Adipose tissue (tissue), 3 donors: ENCODE data around the gene RBM42. TPM values are rescaled to one million over a fixed set of nuclear protein-coding genes. Genes with fewer than 3 reads are reported as not detected.
"Not testable (repeated sequence)": the region's sequence is repeated elsewhere in the genome, so short reads cannot be mapped to it uniquely, and the experiment has no call there.

ENCODE experiments used
- H3K27ac ChIP-seq: one replicate; pipeline ENCODE4 v1.5.1; 2013; ENCODE audit warnings: low read depth, low read length
- WGBS, 3 donors: extraction: QIAGEN DNeasy Blood & Tissue Kit; methylation state at CpG; one replicate each; pipeline ENCODE4 v1.1.7; 2013; 5-methylcytosine and 5-hydroxymethylcytosine counted together
- polyA plus RNA-seq, 3 donors: library from polyadenylated mRNA; stranded (reverse); fragments of 200-250 nt; gene quantifications; one replicate each; pipeline ENCODE4 v1.2.3, GENCODE V29; 2013
- donor health status: healthy with polysubstance abuse.
- donor health status: Bipolar disorder and iron deficiency.
- donor health status: healthy.

The RBM42 gene
- polyA plus RNA-seq, result 10 to 100 TPM; 28.5 to 56.7 (median 48.9) TPM

- 0% methylated on average over 56 of the region's 56 CpGs for WGBS, 3 donors
- H3K27ac ChIP-seq, result peak within 1 kb of the TSS; percentile 11
These were observed at the start of gene RBM42 for GRCh38 chr19:35628565-35629331. RBM42 (plus strand) TSS chr19:35629036; CDS start chr19:35629154, 118 bp downstream.

- H3K27ac ChIP-seq, result no peak overlapping the region
- 68 to 92% (median 83%) methylated on average over 1 of the region's 1 CpG for WGBS, 3 donors
These were observed 46.1 kb upstream of the RBM42 start for GRCh38 chr19:35582760-35583159.

DNA sequence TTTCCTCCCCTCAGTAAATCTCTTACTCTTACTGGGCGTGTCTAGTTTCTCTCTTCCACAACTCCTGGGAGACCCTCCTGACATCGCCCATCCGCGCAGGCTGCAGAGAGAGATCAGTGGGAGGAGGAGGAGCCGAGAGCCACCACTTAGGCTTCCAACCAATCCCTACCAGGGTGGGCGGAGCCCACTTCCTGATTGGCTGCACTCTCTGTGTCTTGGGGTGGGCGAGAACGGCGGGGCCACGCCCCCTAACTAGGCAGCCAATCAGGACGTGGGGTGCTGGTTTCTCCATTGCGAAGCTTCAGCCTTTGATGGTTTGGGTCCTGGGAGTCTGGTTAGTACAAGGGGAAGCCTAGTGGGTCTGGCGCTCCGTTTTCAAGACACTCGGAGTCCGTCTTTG is 43.0 kb upstream of the RBM42 start, which contains the start of gene PMIS2:
PMIS2 (plus strand) TSS at position 326 of the 400 bp plus-strand sequence. CDS start 87 bp downstream, outside the sequence.
- 32 to 50% (median 45%) methylated on average over 16 of the region's 16 CpGs for WGBS, 3 donors
- H3K27ac ChIP-seq, result no peak within 1 kb of the TSS

DNA sequence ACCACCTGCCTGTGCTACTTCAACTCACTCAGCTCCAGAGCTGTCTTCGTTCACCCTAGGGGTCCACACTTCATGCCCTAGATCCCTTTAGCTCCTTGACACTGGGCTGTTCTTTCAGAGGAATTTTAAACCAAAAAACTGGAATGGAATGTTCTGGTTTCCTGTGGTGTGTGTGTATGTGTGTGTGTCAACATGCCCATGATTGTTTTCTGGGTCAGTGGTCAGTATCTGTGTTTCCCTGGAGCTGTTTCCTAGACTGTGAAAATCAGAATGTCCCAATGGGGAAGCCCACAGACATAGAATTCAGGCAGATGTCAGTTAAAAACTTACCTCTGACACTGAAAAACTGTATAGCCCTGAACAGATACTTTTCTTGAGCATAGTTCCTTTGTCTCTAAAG is 41.5 kb upstream of the RBM42 start:
- H3K27ac ChIP-seq, result no peak overlapping the region
- 36 to 55% (median 48%) methylated on average over 1 of the region's 1 CpG for WGBS, 3 donors

- H3K27ac ChIP-seq, result no peak overlapping the region
- 80 to 91% (median 85%) methylated on average over 3 of the region's 3 CpGs for WGBS, 3 donors
These were observed 38.0 kb upstream of the RBM42 start for GRCh38 chr19:35590875-35591274.

DNA sequence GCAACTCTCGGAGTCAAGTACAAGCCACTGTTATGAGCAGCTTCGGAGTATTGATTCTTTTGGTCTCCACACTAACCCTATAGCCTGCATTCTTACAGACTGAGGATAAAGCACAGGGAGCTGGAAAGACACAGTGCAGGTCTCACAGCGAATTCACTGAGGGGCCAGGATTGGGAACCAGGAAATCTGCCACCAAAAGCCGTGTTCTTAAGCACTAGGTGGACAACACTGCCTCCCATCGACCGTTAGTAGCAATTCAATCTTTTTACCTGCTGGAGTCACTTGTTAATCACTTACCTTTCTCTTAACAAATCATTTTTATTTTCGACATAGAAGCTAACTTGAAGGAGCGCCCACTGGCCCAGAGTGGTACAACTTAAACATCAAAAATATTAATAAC is 36.6 kb upstream of the RBM42 start:
- H3K27ac ChIP-seq, result no peak overlapping the region
- WGBS, 3 donors, result 14 to 22% (median 17%) methylated on average over 8 of the region's 8 CpGs

DNA sequence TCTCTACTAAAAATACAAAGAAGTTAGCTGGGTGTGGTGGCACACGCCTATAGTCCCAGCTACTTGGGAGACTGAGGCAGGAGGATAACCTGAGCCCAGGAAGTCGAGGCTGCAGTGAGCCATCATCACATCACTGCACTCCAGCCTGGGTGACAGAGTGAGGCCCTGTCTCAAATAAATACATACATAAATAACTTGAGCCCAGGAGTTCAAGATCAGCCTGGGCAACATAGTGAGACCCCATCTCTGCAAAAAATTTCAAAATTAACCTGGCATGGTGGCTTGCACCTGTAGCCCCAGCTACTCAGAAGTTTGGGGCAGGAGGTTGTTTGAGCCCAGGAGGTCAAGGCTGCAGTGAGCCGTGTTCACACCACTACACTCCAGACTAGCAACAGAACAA is 33.8 kb upstream of the RBM42 start:
- WGBS, 3 donors, result 73 to 86% (median 82%) methylated on average over 3 of the region's 3 CpGs
- H3K27ac ChIP-seq, result not testable (repeated sequence)

DNA sequence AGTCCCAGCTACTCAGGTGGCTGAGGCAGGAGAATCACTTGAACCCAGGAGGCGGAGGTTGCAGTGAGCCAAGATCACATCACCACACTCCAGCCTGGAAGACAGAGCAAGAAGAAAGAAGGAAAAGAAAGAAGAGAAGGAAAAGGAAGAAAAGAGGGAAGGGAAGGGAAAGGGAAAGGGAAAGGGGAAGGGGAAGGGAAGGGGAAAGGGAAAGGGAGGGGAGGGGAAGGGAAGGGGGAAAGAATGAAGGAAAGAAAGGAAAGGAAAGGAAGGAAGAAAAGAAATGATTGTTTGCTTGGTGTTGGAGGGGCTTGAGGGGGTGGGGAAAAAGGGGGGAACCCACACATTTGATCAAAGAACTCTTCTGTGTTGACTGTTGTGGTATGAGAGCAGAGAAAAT is 32.9 kb upstream of the RBM42 start:
- WGBS, 3 donors, result 94 to 100% (median 94%) methylated on average over 1 of the region's 1 CpG
- no peak overlapping the region for H3K27ac ChIP-seq

GRCh38 chr19:35596366-35596999 is 32.4 kb upstream of the RBM42 start:
- no peak overlapping the region for H3K27ac ChIP-seq
- 56 to 68% (median 58%) methylated on average over 4 of the region's 4 CpGs for WGBS, 3 donors

- WGBS, 3 donors, result 88 to 93% (median 90%) methylated on average over 3 of the region's 3 CpGs
- H3K27ac ChIP-seq, result no peak overlapping the region
These were observed 26.9 kb upstream of the RBM42 start for GRCh38 chr19:35601971-35602370.

GRCh38 chr19:35604436-35604835 is 24.4 kb upstream of the RBM42 start:
- not testable (repeated sequence) for H3K27ac ChIP-seq

GRCh38 chr19:35607170-35607569 is 21.7 kb upstream of the RBM42 start:
- not testable (repeated sequence) for H3K27ac ChIP-seq
- 85 to 89% (median 88%) methylated on average over 8 of the region's 8 CpGs for WGBS, 3 donors

More at GRCh38 chr19:35604436-35604835, 24.4 kb upstream of the RBM42 start:
- whole genome bisulfite sequencing, 3 donors, result 82 to 92% (median 84%) methylated on average over 4 of the region's 4 CpGs

GRCh38 chr19:35607661-35608060 is 21.2 kb upstream of the RBM42 start:
- 77 to 91% (median 85%) methylated on average over 2 to 3 of the region's 3 CpGs for WGBS, 3 donors
- no peak overlapping the region for H3K27ac ChIP-seq

- H3K27ac ChIP-seq, result no peak overlapping the region
- 69 to 87% (median 81%) methylated on average over 2 of the region's 2 CpGs for WGBS, 3 donors
These were observed 20.6 kb upstream of the RBM42 start for GRCh38 chr19:35608251-35608650.

- 44 to 68% (median 47%) methylated on average over 6 of the region's 6 CpGs for WGBS, 3 donors
- H3K27ac ChIP-seq, result no peak overlapping the region
These were observed 18.9 kb upstream of the RBM42 start for GRCh38 chr19:35609851-35610353.

- no peak overlapping the region for H3K27ac ChIP-seq
These were observed 16.6 kb upstream of the RBM42 start for GRCh38 chr19:35612224-35612558.

DNA sequence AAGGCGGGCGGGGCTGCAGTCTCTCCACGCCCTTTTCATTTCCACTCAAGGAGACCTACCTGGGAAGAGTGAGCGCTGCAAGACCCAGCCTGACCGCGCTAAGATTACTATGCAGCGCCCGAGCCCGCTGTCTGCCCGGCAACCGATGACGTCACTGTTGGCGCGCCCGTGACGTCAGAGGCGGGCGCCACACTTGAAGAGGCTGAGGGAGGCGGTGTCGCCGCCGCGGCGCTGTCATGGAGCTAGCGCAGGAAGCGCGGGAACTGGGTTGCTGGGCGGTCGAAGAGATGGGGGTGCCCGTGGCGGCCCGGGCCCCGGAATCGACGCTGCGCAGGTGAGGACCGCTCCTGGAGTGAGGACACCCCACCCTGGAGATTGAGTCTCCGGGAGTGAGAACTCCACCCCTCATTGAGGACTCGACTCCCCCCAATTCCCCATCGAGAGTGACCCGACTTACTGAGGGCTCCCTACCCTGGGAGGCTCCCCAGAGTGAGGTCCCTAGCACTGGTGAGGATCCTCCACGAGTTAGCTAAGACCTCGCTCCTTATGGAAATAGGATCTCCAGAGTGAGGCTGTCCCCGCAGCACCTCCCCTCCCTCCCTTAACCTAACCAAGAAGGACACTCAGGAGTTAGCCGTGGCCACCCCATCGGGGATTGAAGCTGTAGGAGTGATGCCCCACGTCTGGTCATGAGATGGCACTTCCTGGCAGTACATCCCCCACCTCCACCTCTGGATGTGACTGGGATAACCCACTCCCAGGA is 16.1 kb upstream of the RBM42 start, which contains the start of gene HAUS5:
HAUS5 (plus strand) TSS at position 177 of the 763 bp plus-strand sequence; CDS start at position 237, 60 bp downstream.
- H3K27ac ChIP-seq, result no peak within 1 kb of the TSS
- 0 to 1% (median 0%) methylated on average over 47 of the region's 47 CpGs for WGBS, 3 donors

More at GRCh38 chr19:35612224-35612558, 16.6 kb upstream of the RBM42 start:
- 30 to 43% (median 35%) methylated on average over 9 of the region's 9 CpGs for WGBS, 3 donors

- no peak overlapping the region for H3K27ac ChIP-seq
- WGBS, 3 donors, result 79 to 90% (median 81%) methylated on average over 1 of the region's 1 CpG
These were observed 15.3 kb upstream of the RBM42 start for GRCh38 chr19:35613574-35613973.

- 92 to 97% (median 94%) methylated on average over 17 of the region's 17 CpGs for WGBS, 3 donors
- no peak overlapping the region for H3K27ac ChIP-seq
These were observed 13.8 kb upstream of the RBM42 start for GRCh38 chr19:35615036-35615435.
